ENCODE results near the gene UBE2M.
A peak's percentile ranks its signal among the peaks of the same experiment; 100 is the strongest.

The UBE2M gene

DNA sequence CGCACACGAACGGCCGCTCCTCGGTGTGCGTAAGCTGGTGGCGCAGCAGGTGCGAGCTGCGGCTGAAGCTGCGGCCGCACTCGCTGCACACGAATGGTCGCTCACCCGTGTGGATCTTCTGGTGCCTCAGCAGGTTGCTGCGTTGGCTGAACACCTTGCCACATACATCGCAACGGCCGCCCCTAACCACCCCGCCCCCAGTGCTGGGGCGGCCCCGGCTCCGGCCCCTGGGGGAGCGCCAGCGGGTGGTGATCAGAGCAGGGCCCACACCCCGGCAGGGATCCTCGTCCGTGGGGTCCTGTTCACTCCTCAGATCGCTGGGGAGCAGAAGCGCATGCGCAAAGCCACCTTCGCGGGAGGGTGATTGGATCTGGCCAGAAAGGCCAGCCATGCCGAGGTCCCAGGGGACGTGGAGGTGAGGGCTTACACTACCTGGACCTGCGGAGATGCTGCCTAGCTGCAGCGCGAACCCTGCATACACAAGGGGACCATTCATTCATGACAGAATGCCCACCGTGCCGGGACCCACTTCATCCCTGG, 4.7 kb upstream of the UBE2M start:
- Histone ChIP-seq H3K4me1 (ENCODE audit: control extremely low read depth in 1 of 4, control insufficient read depth in 4 of 4, insufficient read depth in 4 of 4, low read length in 3 of 4) (peaks cover 3 to 38% (median 32%) of the 10 kb centered on the region in 4 experiments), H3K27ac (ENCODE audit: insufficient read depth in 1 of 2, low read depth in 1 of 2, low read length in 2 of 2, poor library complexity in 1 of 2, severe bottlenecking in 2 of 2) (no peak overlapping the region), H3K27me3 (replicated peaks in 2 of 5; ENCODE audit: control insufficient read depth in 4 of 5, insufficient read depth in 5 of 5, low read length in 4 of 5) (peaks cover 0 to 12% (median 0%) of the 10 kb centered on the region in 5 experiments), H3K4me3 (ENCODE audit: control insufficient read depth in 1 of 7, extremely low read depth in 1 of 7, insufficient read depth in 4 of 7, low read depth in 2 of 7, low read length in 6 of 7) (peak overlapping the region in 6 of 7 experiments; percentile 35 to 70 (median 57)), H3K9me3 (ENCODE audit: control extremely low read depth in 1 of 5, control insufficient read depth in 4 of 5, insufficient read depth in 2 of 5, low read depth in 1 of 5, low read length in 4 of 5) (no peaks in the 10 kb centered on the region), H3K36me3 (ENCODE audit: control insufficient read depth in 4 of 4, insufficient read depth in 4 of 4, low read length in 3 of 4) (peaks cover 2 to 9% (median 5%) of the 10 kb centered on the region in 4 experiments)
- POLR2A ChIA-PET: interaction anchor here (0.8 to 1.0 kb wide), 3 partner anchors 8 to 19 kb away, joined by 3 to 4 read pairs (median 3); partner anchors contain the start of genes MZF1 and TRIM28
- 6% methylated on average over 35 of the region's 40 CpGs for WGBS (ENCODE audit: insufficient coverage)
- DNase-seq: peak in 2 of 3 donors; percentile 41 to 42
- CTCF ChIA-PET: interaction anchor here (7.2 kb wide), 1 partner anchor 44 kb away, joined by 59 read pairs; the partner anchor contains the start of gene ZBTB45

DNA sequence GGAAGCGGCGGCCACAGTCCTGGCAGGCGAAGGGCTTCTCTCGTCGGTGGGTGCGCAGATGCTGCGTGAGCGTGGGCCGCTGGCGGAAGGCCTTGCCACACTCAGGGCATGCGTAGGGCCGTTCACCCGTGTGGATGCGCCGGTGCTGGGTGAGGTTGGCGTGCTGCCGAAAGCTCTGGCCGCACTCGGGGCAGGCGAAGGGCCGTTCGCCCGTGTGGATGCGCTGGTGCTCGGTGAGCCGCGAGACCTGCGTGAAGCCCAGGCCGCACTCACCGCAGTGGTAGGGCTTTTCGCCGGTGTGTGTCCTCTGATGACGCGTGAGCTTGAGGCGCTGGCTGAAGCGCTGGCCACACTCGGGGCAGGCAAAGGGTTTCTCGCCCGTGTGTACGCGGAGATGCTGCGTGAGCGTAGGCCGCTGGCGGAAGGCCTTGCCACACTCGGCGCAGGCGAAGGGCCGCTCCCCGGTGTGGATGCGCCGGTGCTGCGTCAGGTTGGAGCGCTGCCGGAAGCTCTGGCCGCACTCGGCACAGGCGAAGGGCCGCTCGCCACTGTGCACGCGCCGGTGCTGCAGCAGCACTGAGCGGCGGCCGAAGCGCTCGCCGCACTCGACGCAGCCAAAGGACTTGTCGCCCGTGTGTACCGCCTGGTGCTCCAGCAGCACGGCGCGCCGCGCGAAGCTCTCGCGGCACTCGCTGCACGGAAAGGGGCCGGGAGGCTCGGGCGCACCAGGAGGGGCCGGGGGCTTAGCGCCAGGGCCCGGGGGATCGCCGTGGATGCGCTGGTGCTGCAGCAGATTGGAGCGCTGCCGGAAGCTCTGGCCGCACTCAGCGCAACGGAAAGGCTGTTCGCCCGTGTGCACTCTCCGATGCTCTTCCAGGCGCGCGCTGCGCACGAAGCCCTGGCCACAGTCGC, 4.0 kb upstream of the UBE2M start:
- POLR2A ChIA-PET: interaction anchor here (0.8 to 1.0 kb wide), 4 partner anchors 8 to 18 kb away, joined by 3 to 4 read pairs (median 3); partner anchors contain the start of genes MZF1 and TRIM28

DNA sequence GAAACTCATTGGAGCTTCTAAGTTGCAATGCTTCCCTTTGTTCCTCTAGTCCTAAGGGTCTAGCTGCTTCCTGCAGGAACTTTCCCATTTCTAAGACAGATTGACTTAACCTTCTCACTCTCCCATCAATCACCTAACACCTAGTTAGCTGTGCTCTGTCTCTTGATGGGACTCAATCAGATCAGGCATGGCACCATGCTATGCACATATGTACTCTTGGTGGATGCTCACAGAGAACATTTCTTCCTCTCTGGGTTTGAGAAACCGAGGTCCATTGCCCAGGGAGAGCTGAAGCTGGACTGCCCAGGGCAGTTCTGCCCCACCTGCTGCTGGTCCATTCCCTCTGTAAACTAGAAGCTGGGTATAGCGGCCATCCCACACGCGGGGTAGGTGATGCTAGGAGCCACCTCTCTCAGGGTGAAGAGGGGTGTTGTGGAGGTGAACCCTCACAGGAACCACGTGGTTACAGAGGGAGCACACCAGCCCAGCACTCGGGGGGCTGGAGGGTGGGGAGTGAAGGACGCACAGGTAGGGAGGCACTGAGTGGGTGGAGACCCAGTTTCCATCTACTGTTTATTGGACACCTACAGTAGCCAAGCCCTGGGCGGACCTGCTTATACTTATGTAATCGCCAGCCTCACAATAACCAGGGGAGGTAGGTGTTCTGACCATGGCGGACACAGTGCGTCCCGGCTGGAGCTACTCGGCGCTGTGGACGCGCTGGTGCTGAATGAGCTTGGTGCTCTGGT, 3.1 kb upstream of the UBE2M start:
- no peak for DNase-seq
- Histone ChIP-seq H3K27ac (ENCODE audit: insufficient read depth in 1 of 2, low read depth in 1 of 2, low read length in 2 of 2, poor library complexity in 1 of 2, severe bottlenecking in 2 of 2) (no peak overlapping the region), H3K27me3 (replicated peaks in 2 of 5; ENCODE audit: control insufficient read depth in 4 of 5, insufficient read depth in 5 of 5, low read length in 4 of 5) (peaks cover 0 to 12% (median 0%) of the 10 kb centered on the region in 5 experiments), H3K4me3 (ENCODE audit: control insufficient read depth in 1 of 7, extremely low read depth in 1 of 7, insufficient read depth in 4 of 7, low read depth in 2 of 7, low read length in 6 of 7) (peak overlapping the region in 3 of 7 experiments; percentile 67 to 70 (median 70)), H3K36me3 (ENCODE audit: control insufficient read depth in 4 of 4, insufficient read depth in 4 of 4, low read length in 3 of 4) (peaks cover 0 to 6% (median 4%) of the 10 kb centered on the region in 4 experiments), H3K9me3 (ENCODE audit: control extremely low read depth in 1 of 5, control insufficient read depth in 4 of 5, insufficient read depth in 2 of 5, low read depth in 1 of 5, low read length in 4 of 5) (no peaks in the 10 kb centered on the region), H3K4me1 (ENCODE audit: control extremely low read depth in 1 of 4, control insufficient read depth in 4 of 4, insufficient read depth in 4 of 4, low read length in 3 of 4) (peaks cover 3 to 52% (median 44%) of the 10 kb centered on the region in 4 experiments)
- ChIA-PET POLR2A (interaction anchor here (1.0 kb wide), 1 partner anchor 14 kb away, joined by 3 read pairs; no protein-coding TSS in a partner anchor), CTCF (interaction anchor here (0.9 to 7.2 kb wide), 5 partner anchors 9 to 42 kb away, joined by 4 to 59 read pairs (median 5); partner anchors contain the start of gene ZBTB45)
- 80% methylated on average over 14 of the region's 16 CpGs for WGBS (ENCODE audit: insufficient coverage)

More for the DNA sequence above, 4.0 kb upstream of the UBE2M start:
- WGBS (ENCODE audit: insufficient coverage): 14% methylated on average over 97 of the region's 107 CpGs
- Histone ChIP-seq H3K4me1 (ENCODE audit: control extremely low read depth in 1 of 4, control insufficient read depth in 4 of 4, insufficient read depth in 4 of 4, low read length in 3 of 4) (peaks cover 3 to 44% (median 36%) of the 10 kb centered on the region in 4 experiments), H3K4me3 (ENCODE audit: control insufficient read depth in 1 of 7, extremely low read depth in 1 of 7, insufficient read depth in 4 of 7, low read depth in 2 of 7, low read length in 6 of 7) (peak overlapping the region in 6 of 7 experiments; percentile 35 to 70 (median 57)), H3K36me3 (ENCODE audit: control insufficient read depth in 4 of 4, insufficient read depth in 4 of 4, low read length in 3 of 4) (peaks cover under 1 to 9% (median 4%) of the 10 kb centered on the region in 4 experiments), H3K27me3 (replicated peaks in 2 of 5; ENCODE audit: control insufficient read depth in 4 of 5, insufficient read depth in 5 of 5, low read length in 4 of 5) (peaks cover 0 to 12% (median 0%) of the 10 kb centered on the region in 5 experiments), H3K27ac (ENCODE audit: insufficient read depth in 1 of 2, low read depth in 1 of 2, low read length in 2 of 2, poor library complexity in 1 of 2, severe bottlenecking in 2 of 2) (no peak overlapping the region), H3K9me3 (ENCODE audit: control extremely low read depth in 1 of 5, control insufficient read depth in 4 of 5, insufficient read depth in 2 of 5, low read depth in 1 of 5, low read length in 4 of 5) (no peaks in the 10 kb centered on the region)
- CTCF ChIA-PET: interaction anchor here (1.9 to 7.2 kb wide), 2 partner anchors 18 to 43 kb away, joined by 7 to 59 read pairs; partner anchors contain the start of gene ZBTB45
- peak; percentile 47 to 69 (median 61) for DNase-seq

DNA sequence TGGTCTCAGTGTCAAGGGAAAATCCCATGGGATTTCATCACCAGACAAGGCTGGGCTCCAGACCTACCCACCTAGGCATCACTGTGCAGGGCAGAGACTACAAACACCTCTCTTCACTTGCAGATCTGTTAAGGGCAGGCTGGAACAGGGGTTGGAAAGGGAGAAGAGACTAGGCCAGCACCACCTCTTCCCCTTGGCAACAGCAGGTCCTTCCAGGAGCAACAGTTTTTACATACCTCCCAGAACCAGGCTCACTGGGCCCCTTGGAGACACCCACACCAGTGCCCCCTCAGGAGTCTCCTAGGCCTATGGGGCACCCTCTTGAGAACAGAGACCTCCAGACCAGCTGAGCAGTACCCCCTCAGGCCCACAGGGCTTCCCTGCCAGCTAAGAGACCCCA, 2.5 kb upstream of the UBE2M start:
- H3K4me1 ChIP-seq (ENCODE audit: control extremely low read depth in 1 of 4, control insufficient read depth in 4 of 4, insufficient read depth in 4 of 4, low read length in 3 of 4): peaks cover 3 to 58% (median 50%) of the 10 kb centered on the region in 4 experiments
- H3K36me3 ChIP-seq (ENCODE audit: control insufficient read depth in 4 of 4, insufficient read depth in 4 of 4, low read length in 3 of 4): peaks cover 0 to 13% (median 7%) of the 10 kb centered on the region in 4 experiments
- peaks cover 0 to 12% (median 0%) of the 10 kb centered on the region in 5 experiments for H3K27me3 ChIP-seq (replicated peaks in 2 of 5; ENCODE audit: control insufficient read depth in 4 of 5, insufficient read depth in 5 of 5, low read length in 4 of 5)
- CTCF ChIA-PET: interaction anchor here (0.9 to 7.2 kb wide), 5 partner anchors 10 to 42 kb away, joined by 4 to 59 read pairs (median 5); partner anchors contain the start of gene ZBTB45
- POLR2A ChIA-PET: no interaction called here
- DNase-seq: no peak
- H3K27ac ChIP-seq (ENCODE audit: insufficient read depth in 1 of 2, low read depth in 1 of 2, low read length in 2 of 2, poor library complexity in 1 of 2, severe bottlenecking in 2 of 2): no peak overlapping the region
- H3K4me3 ChIP-seq (ENCODE audit: control insufficient read depth in 1 of 7, extremely low read depth in 1 of 7, insufficient read depth in 4 of 7, low read depth in 2 of 7, low read length in 6 of 7): no peak overlapping the region
- no peaks in the 10 kb centered on the region for H3K9me3 ChIP-seq (ENCODE audit: control extremely low read depth in 1 of 5, control insufficient read depth in 4 of 5, insufficient read depth in 2 of 5, low read depth in 1 of 5, low read length in 4 of 5)

DNA sequence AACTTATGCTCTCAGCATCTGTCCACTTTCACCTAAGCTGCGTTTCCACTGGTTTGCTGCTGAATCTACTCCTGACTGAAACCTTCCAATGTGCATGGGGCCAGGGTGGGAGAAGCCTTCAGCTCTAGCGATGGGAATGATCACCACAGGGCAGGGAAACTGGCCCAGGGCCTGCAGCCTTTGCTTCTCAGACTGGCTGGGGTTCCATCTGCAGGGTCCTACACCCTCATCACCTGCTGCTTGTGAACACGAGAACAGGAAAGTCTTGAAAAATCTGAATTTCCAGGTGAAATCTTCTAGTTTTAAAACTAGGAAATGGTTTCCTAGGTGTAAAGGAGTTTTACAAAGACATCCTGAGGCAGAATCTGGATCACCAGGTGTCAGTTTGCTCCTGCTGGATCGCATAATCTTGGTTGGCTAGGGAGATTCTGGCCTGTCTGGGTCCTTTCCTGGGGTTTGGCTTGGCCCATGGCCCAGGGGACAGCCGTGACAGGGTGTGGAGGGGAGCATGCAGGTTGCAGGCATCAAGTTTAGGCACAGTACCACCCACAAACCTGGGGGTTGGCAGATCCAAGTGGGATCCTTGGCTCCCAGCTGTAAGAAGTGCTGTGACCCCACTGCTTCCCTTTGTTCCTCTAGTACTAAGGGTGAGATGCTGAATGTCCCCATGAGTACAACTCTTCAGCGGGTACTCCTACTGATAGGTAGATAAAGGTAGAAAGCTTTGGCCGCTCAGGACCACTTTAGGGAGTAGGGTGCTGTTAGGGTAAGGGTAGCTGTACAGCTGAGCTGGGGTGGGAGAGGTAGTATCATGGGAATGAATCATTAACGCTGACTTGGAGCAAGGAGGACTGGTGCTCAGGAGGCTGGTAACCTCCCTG, 1.8 kb upstream of the UBE2M start:
- CTCF ChIA-PET: interaction anchor here (1.4 to 7.2 kb wide), 3 partner anchors 15 to 41 kb away, joined by 4 to 59 read pairs (median 4); partner anchors contain the start of gene ZBTB45
- H3K36me3 ChIP-seq (ENCODE audit: control insufficient read depth in 4 of 4, insufficient read depth in 4 of 4, low read length in 3 of 4): peaks cover 0 to 16% (median 8%) of the 10 kb centered on the region in 4 experiments
- POLR2A ChIA-PET: no interaction called here
- peaks cover 3 to 64% (median 56%) of the 10 kb centered on the region in 4 experiments for H3K4me1 ChIP-seq (ENCODE audit: control extremely low read depth in 1 of 4, control insufficient read depth in 4 of 4, insufficient read depth in 4 of 4, low read length in 3 of 4)
- no peaks in the 10 kb centered on the region for H3K9me3 ChIP-seq (ENCODE audit: control extremely low read depth in 1 of 5, control insufficient read depth in 4 of 5, insufficient read depth in 2 of 5, low read depth in 1 of 5, low read length in 4 of 5)
- DNase-seq: no peak
- 86% methylated on average over 8 of the region's 8 CpGs for WGBS (ENCODE audit: insufficient coverage)
- H3K27me3 ChIP-seq (replicated peaks in 2 of 5; ENCODE audit: control insufficient read depth in 4 of 5, insufficient read depth in 5 of 5, low read length in 4 of 5): peaks cover 0 to 12% (median 0%) of the 10 kb centered on the region in 5 experiments
- peak overlapping the region in 5 of 7 experiments; percentile 81 to 94 (median 84) for H3K4me3 ChIP-seq (ENCODE audit: control insufficient read depth in 1 of 7, extremely low read depth in 1 of 7, insufficient read depth in 4 of 7, low read depth in 2 of 7, low read length in 6 of 7)
- H3K27ac ChIP-seq (ENCODE audit: insufficient read depth in 1 of 2, low read depth in 1 of 2, low read length in 2 of 2, poor library complexity in 1 of 2, severe bottlenecking in 2 of 2): peak overlapping the region; percentile 91 to 97

All from common myeloid progenitor, CD34-positive (primary cell).